Liver (tissue), 3 donors: ENCODE results near the gene IMPA2.

ENCODE experiments used
- ATF3 ChIP-seq: IDR thresholded peaks from 2 replicates; pipeline ENCODE4 v1.6.1; 2016; ENCODE audit warnings: antibody characterized with exemption
- CTCF ChIP-seq: fragments of 150-350 bp; IDR thresholded peaks from 2 replicates; pipeline ENCODE4 v1.5.1; 2017; ENCODE audit warnings: improper control_type of control experiment, low read depth, low read length; ENCODE audit not compliant: missing input control
- FOXA1 ChIP-seq: IDR thresholded peaks from 2 replicates; pipeline ENCODE4 v1.6.1; 2016; ENCODE audit warnings: antibody characterized with exemption
- GABPA ChIP-seq, 2 donors: IDR thresholded peaks in 1 of 2; conservative IDR thresholded peaks in 1 of 2; 2 replicates each; pipeline ENCODE4 v1.6.1; 2016; ENCODE audit warnings: antibody characterized with exemption in 2 of 2, mild to moderate bottlenecking in 1 of 2, moderate library complexity in 1 of 2
- MAX ChIP-seq: IDR thresholded peaks from 2 replicates; pipeline ENCODE4 v1.6.1; 2016; ENCODE audit warnings: antibody characterized with exemption
- RAD21 ChIP-seq, 2 donors: IDR thresholded peaks; 2 replicates each; pipeline ENCODE4 v1.6.1; 2016; ENCODE audit warnings: antibody characterized with exemption in 2 of 2, mild to moderate bottlenecking in 2 of 2
- REST ChIP-seq: IDR thresholded peaks from 2 replicates; pipeline ENCODE4 v1.6.1; 2016; ENCODE audit warnings: antibody characterized with exemption, mild to moderate bottlenecking
- YY1 ChIP-seq: IDR thresholded peaks from 2 replicates; pipeline ENCODE4 v1.6.1; 2016; ENCODE audit warnings: antibody characterized with exemption, mild to moderate bottlenecking
- ZBTB33 ChIP-seq: IDR thresholded peaks from 2 replicates; pipeline ENCODE4 v1.6.1; 2016; ENCODE audit warnings: antibody characterized with exemption
- donor health status: healthy.
- donor health status: healthy.

- no peak for TF ChIP-seq CTCF
- TF ChIP-seq YY1, result no peak
- TF ChIP-seq GABPA (IDR thresholded peaks at IDR 0.05 in 1 of 2, conservative IDR thresholded peaks at IDR 0.05 in 1 of 2), result no peak
- no peak for TF ChIP-seq ZBTB33
- TF ChIP-seq ATF3, result no peak
- no peak for TF ChIP-seq FOXA1
- TF ChIP-seq RAD21 (IDR thresholded peaks at IDR 0.05), result no peak
- no peak for TF ChIP-seq REST
- TF ChIP-seq MAX, result no peak
These were observed 36.5 kb upstream of the IMPA2 start for GRCh38 chr18:11944786-11945185.
